ENCODE results near the gene DSN1.
"Not testable (repeated sequence)": the region's sequence is repeated elsewhere in the genome, so short reads cannot be mapped to it uniquely, and the experiment has no call there.

The DSN1 gene

GRCh38 chr20:36773597-36774390 is at the start of gene DSN1:
DSN1 (minus strand) TSS chr20:36773763; CDS start chr20:36771458, 2,305 bp downstream.
- peak; percentile 96 for DNase-seq

- no peak for DNase-seq
These were observed 49.6 kb upstream of the DSN1 start for GRCh38 chr20:36823121-36823520.

- no peak for DNase-seq
These were observed 48.4 kb upstream of the DSN1 start for GRCh38 chr20:36821964-36822437.

GRCh38 chr20:36820928-36821327 is 47.4 kb upstream of the DSN1 start:
- DNase-seq = no peak

GRCh38 chr20:36820073-36820472 is 46.5 kb upstream of the DSN1 start:
- no peak for DNase-seq

GRCh38 chr20:36819659-36820058 is 46.1 kb upstream of the DSN1 start:
- no peak for DNase-seq

- DNase-seq = no peak
These were observed 45.3 kb upstream of the DSN1 start for GRCh38 chr20:36818861-36819260.

- no peak for DNase-seq
These were observed 44.6 kb upstream of the DSN1 start for GRCh38 chr20:36818185-36818584.

GRCh38 chr20:36817496-36817895 is 43.9 kb upstream of the DSN1 start:
- no peak for DNase-seq

- DNase-seq = no peak
These were observed 42.0 kb upstream of the DSN1 start for GRCh38 chr20:36815454-36816091.

- DNase-seq = no peak
These were observed 39.3 kb upstream of the DSN1 start for GRCh38 chr20:36812594-36813463.

- no peak for DNase-seq
These were observed 35.0 kb upstream of the DSN1 start for GRCh38 chr20:36808317-36809257.

GRCh38 chr20:36806049-36806448 is 32.5 kb upstream of the DSN1 start:
- no peak for DNase-seq

GRCh38 chr20:36805396-36805795 is 31.8 kb upstream of the DSN1 start:
- no peak for DNase-seq

GRCh38 chr20:36804425-36804824 is 30.9 kb upstream of the DSN1 start:
- no peak for DNase-seq

GRCh38 chr20:36802326-36803222 is 29.0 kb upstream of the DSN1 start:
- no peak for DNase-seq

GRCh38 chr20:36800410-36800809 is 26.8 kb upstream of the DSN1 start:
- no peak for DNase-seq

GRCh38 chr20:36799313-36799712 is 25.8 kb upstream of the DSN1 start:
- not testable (repeated sequence) for DNase-seq

GRCh38 chr20:36796875-36797274 is 23.3 kb upstream of the DSN1 start:
- no peak for DNase-seq

GRCh38 chr20:36796117-36796516 is 22.6 kb upstream of the DSN1 start:
- no peak for DNase-seq

- no peak for DNase-seq
These were observed 22.1 kb upstream of the DSN1 start for GRCh38 chr20:36795691-36796090.

All from NCI-H2171 (cell line).